ENCODE measurements around the gene CCDC82. TPM values are rescaled to one million over a fixed set of nuclear protein-coding genes. Genes with fewer than 3 reads are reported as not detected.
"Not testable (repeated sequence)": the region's sequence is repeated elsewhere in the genome, so short reads cannot be mapped to it uniquely, and the experiment has no call there.

CCDC82 gene
- total RNA-seq, 2 donors from 2014 or later = 8.5 to 20.3 TPM

DNA sequence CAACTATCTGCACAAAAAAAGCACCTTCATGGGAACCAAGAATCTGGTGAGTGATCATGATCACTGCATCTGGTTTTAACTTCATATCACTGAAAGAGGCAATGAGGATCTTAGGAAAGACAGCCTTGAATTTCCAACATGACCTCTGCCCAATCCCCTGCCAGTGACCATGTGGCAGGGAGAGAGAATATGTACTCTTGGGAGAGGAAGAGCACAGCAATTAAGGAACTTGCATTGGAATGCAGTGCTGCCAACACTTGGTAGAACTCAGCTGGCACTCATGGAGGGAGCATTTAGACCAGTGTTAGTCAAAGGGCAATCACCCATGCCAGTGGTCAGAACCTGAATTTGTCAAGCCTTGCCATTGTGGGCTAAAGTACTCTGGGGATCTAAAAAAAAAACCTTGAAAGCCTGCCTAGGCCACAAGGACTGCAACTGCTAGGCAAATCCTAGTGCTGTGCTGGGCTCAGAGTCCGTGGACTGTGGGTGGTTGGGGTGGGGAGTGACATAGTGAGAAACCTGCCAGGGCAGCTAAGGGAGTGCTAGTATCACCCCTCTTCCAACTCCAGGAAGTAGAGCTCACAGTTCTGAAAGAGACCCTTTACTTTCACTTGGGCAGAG, 23.2 kb upstream of the CCDC82 start:
- H3K9me3 ChIP-seq = no peaks in the 10 kb centered on the region
- H3K27me3 ChIP-seq (replicated peaks; ENCODE audit: insufficient read depth) = no peaks in the 10 kb centered on the region
- intact Hi-C loops (cut with DNase I) = no loop called here
- no peak overlapping the region for H3K27ac ChIP-seq
- H3K4me3 ChIP-seq = no peak overlapping the region
- H3K4me1 ChIP-seq (replicated peaks) = no peaks in the 10 kb centered on the region
- WGBS = 80% methylated on average over 1 of the region's 1 CpG
- DNase-seq (ENCODE audit: low spot score) = no peak
- H3K36me3 ChIP-seq = no peaks in the 10 kb centered on the region
- TF ChIP-seq POLR2A (IDR thresholded peaks at IDR 0.05) (no peak), POLR2AphosphoS5 (IDR thresholded peaks at IDR 0.05) (no peak)
- TF ChIP-seq, protein P1, sequence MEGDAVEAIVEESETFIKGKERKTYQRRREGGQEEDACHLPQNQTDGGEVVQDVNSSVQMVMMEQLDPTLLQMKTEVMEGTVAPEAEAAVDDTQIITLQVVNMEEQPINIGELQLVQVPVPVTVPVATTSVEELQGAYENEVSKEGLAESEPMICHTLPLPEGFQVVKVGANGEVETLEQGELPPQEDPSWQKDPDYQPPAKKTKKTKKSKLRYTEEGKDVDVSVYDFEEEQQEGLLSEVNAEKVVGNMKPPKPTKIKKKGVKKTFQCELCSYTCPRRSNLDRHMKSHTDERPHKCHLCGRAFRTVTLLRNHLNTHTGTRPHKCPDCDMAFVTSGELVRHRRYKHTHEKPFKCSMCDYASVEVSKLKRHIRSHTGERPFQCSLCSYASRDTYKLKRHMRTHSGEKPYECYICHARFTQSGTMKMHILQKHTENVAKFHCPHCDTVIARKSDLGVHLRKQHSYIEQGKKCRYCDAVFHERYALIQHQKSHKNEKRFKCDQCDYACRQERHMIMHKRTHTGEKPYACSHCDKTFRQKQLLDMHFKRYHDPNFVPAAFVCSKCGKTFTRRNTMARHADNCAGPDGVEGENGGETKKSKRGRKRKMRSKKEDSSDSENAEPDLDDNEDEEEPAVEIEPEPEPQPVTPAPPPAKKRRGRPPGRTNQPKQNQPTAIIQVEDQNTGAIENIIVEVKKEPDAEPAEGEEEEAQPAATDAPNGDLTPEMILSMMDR (IDR thresholded peaks at IDR 0.05) = no peak

DNA sequence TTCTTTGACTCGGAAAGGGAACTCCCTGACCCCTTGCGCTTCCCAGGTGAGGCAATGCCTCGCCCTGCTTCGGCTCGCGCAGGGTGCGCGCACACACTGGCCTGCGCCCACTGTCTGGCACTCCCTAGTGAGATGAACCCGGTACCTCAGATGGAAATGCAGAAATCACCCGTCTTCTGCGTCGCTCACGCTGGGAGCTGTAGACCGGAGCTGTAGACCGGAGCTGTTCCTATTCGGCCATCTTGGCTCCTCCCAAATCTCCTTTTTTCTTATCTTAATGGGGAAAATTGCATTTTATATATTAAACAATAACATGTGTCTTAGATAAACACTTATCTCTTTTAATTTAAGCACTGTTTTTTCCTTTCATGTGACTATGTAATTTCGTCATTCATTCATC, 21.7 kb upstream of the CCDC82 start:
- DNase-seq (ENCODE audit: low spot score); H3K27me3 ChIP-seq (replicated peaks; ENCODE audit: insufficient read depth); H3K4me1 ChIP-seq (replicated peaks); H3K36me3 ChIP-seq; H3K9me3 ChIP-seq; H3K27ac ChIP-seq; intact Hi-C loops (cut with DNase I): not testable (repeated sequence)
- H3K4me3 ChIP-seq = peak overlapping the region; percentile 16 to 19
- 89% methylated on average over 18 of the region's 18 CpGs for WGBS

DNA sequence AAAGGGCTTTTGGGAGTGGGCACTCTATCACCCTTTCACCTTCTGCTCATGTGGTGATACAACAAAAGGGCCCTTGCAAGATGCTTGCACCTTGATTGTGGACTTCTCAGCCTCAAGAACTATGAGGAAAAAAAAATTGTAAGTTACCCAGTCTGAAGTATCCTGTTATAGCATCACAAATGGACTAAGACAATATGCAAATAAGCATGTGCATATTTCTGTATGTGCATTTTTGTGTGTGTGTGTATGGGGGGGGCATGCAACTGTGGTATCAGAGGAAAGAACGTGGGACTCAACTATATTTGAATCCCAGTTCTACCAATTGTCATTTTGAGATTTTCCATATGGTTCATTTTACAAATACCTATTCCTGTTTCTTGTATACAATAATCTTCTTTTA, 11.0 kb upstream of the CCDC82 start:
- intact Hi-C loops (cut with DNase I) = no loop called here
- DNase-seq (ENCODE audit: low spot score) = no peak
- 93% methylated on average over 1 of the region's 1 CpG for WGBS
- no peaks in the 10 kb centered on the region for H3K4me1 ChIP-seq (replicated peaks)
- no peaks in the 10 kb centered on the region for H3K9me3 ChIP-seq
- H3K36me3 ChIP-seq = no peaks in the 10 kb centered on the region
- TF ChIP-seq, protein P1 (IDR thresholded peaks at IDR 0.05) = no peak
- TF ChIP-seq POLR2A (IDR thresholded peaks at IDR 0.05) = no peak
- TF ChIP-seq POLR2AphosphoS5 (IDR thresholded peaks at IDR 0.05) = no peak
- no peak overlapping the region for H3K27ac ChIP-seq
- H3K4me3 ChIP-seq = no peak overlapping the region
- no peaks in the 10 kb centered on the region for H3K27me3 ChIP-seq (replicated peaks; ENCODE audit: insufficient read depth)

- H3K36me3 ChIP-seq = no peaks in the 10 kb centered on the region
- no peak overlapping the region for H3K4me3 ChIP-seq
- H3K27ac ChIP-seq = no peak overlapping the region
- intact Hi-C loops (cut with DNase I) = no loop called here
- no peaks in the 10 kb centered on the region for H3K9me3 ChIP-seq
- H3K4me1 ChIP-seq (replicated peaks) = no peaks in the 10 kb centered on the region
- 91% methylated on average over 3 of the region's 3 CpGs for WGBS
- TF ChIP-seq POLR2AphosphoS5 (IDR thresholded peaks at IDR 0.05) (no peak), POLR2A (IDR thresholded peaks at IDR 0.05) (no peak)
- TF ChIP-seq, protein P1 (IDR thresholded peaks at IDR 0.05) = no peak
- H3K27me3 ChIP-seq (replicated peaks; ENCODE audit: insufficient read depth) = no peaks in the 10 kb centered on the region
- DNase-seq (ENCODE audit: low spot score) = no peak
These were observed 8.2 kb upstream of the CCDC82 start for GRCh38 chr11:96397863-96398262.

DNA sequence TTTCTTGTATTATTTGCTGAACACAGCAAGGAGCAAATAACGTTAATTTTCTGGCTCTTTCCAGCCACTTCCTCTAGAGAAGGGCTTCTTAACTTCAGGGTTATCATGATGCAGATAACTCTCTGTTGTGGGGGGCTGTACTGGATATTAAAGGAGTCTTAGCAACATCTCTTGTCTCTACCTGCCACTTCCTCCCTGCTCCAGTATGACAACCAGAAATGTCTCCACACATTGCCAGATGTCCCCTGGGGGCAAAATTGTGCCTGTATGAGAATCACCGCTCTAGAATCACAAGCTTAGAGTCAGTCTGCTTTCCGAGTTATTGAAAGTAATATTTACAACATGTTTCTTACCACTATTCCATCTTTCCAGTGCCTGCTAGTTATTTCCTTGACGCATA, 6.9 kb upstream of the CCDC82 start:
- no peaks in the 10 kb centered on the region for H3K27me3 ChIP-seq (replicated peaks; ENCODE audit: insufficient read depth)
- no peaks in the 10 kb centered on the region for H3K36me3 ChIP-seq
- intact Hi-C loops (cut with DNase I) = no loop called here
- no peak overlapping the region for H3K27ac ChIP-seq
- no peak overlapping the region for H3K4me3 ChIP-seq
- WGBS = 66% methylated on average over 4 of the region's 4 CpGs
- DNase-seq (ENCODE audit: low spot score) = no peak
- TF ChIP-seq POLR2AphosphoS5 (IDR thresholded peaks at IDR 0.05) = no peak
- TF ChIP-seq, protein P1 (IDR thresholded peaks at IDR 0.05) = no peak
- no peak for TF ChIP-seq POLR2A (IDR thresholded peaks at IDR 0.05)
- no peaks in the 10 kb centered on the region for H3K4me1 ChIP-seq (replicated peaks)
- H3K9me3 ChIP-seq = no peaks in the 10 kb centered on the region

Measured in prostate gland (tissue), 2 donors.